HG03460 (cell line): ENCODE measurements around the gene TRIP12.
"Not testable (repeated sequence)": the region's sequence is repeated elsewhere in the genome, so short reads cannot be mapped to it uniquely, and the experiment has no call there.

Source experiments
- ATAC-seq: cut with Tn5 transposase; IDR thresholded peaks from one replicate; pipeline ENCODE4 v1.9.1; 2021; ENCODE audit not compliant: unreplicated experiment

Gene TRIP12

DNA sequence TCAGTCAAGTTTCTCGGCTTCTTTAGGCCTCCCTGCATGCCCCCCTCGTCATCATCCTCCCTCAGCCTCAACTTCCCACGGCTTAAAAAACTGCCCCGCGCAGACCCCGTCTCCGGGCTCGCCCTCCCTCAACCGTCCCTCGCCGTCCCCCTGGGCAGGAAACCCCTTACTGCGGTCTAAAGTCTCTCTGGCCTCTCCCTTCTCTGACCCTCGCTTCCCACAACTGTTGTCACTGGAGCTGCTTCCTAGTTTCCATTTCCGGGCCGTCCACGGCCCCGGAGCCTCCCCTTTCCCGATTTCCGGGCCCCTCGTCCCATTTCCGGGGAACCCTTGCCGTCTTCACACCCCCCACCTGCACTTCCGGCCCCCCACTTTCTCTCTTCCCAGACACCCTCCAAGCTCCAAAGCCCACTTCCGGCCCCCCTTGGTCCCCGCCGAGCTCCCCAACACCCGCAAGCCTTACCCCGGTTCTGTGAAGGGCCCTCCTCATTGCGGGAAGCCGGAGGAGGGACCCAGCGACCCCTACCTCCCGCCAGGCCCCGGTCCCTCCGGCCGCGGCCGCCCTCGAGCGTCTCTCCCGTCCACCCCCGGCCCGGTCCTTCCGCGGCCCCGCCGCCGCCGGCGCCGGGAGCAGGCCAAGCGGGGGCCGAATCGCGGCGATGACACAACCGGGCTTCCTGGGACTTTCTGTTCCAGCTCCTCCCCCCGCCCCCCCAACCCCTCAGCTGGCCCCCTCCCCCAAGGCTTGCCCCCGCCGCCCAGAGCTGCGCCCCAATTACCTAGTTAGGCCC, 513 bp downstream of the TRIP12 start:
- peak; percentile 22 for ATAC-seq

DNA sequence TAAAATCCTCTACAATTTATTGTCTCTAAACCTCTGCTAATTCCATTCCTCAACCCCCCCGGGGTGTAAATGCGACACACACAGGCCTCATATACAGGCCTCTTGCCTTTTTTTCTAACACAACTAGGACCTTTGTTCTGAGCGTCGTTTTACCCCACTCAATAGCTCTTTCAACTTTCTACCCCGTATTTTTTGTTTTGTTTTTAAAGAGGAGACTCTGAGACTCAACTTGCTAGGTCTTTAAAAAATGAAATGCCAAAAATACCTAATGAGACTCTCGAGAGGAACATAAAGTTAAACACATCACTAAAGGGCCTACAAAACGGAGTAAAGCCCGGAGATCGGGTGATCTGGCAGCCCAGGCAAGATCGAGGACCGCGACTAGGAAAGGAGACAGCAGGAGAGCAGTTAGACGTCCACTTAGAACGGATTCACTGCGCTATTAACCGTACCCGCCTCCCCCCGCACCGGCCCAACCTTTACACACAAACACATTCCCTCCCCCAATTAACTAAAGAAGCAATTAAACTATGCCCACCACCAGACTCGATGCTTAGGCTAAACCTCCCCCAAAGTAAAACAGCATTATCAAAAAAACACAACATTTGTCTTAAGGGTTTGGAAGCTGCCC, 1.7 kb downstream of the TRIP12 start:
- ATAC-seq: no peak

- ATAC-seq: no peak
These were observed 4.0 kb downstream of the TRIP12 start for GRCh38 chr2:229917793-229918192.

DNA sequence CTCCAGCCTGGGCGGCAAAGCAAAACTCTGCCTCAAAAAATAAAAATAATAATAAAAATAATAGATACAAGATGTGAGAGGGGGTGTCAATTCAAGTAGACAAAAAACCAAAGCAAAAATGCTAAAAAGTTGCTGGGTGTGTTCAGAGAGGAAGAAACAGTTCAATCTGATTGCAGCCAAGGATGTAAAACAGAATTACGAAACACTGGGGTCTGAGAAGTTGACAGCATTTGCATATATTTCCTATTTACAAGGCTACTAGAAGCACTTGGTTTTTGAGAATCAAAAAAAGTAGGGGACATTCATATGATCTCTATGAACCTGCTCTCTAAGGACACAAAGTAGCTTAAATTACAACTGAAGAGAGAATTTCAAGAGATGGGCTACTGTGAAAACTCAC, 7.6 kb downstream of the TRIP12 start:
- ATAC-seq: no peak

- peak; percentile 77 for ATAC-seq
These were observed 10.9 kb downstream of the TRIP12 start for GRCh38 chr2:229910832-229911412.

GRCh38 chr2:229910147-229910831, 11.5 kb downstream of the TRIP12 start:
- peak; percentile 7 for ATAC-seq

DNA sequence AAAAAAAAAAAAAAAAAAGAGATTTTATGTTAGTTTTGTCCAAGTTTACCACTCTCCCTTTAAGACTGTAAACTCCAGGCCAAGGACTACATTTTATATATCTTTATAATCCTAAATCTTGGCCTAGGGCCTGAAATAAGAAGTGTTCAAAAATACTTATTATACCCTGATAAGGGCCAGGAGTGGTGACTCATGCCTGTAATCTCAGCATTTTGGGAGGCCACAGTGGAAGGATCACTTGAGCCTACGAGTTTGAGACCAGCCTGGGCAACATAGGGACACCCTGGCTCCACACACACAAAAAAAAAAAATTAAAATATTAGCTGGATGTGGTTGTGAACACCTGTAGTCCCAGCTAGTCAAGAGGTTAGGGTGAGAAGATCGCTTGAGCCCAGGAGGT, 12.7 kb downstream of the TRIP12 start:
- no peak for ATAC-seq

DNA sequence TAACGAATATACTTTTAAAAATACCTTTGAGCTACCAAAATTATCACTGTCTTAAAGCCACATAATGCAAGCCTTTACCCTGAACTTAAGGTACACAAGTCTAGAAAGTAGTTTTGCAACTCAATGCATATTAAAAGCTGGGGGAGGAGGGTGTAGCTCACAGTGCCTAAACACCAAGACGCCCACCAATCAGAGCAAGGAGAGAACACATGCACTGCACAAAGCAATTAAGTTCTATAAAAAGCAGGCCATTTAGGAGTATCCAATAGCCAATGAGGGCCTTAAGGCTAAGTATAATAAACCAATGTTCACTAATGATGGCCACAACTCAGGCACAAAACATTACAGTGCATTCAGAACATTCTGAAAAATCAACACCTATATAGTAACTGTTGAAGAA, 16.2 kb downstream of the TRIP12 start:
- ATAC-seq: no peak

DNA sequence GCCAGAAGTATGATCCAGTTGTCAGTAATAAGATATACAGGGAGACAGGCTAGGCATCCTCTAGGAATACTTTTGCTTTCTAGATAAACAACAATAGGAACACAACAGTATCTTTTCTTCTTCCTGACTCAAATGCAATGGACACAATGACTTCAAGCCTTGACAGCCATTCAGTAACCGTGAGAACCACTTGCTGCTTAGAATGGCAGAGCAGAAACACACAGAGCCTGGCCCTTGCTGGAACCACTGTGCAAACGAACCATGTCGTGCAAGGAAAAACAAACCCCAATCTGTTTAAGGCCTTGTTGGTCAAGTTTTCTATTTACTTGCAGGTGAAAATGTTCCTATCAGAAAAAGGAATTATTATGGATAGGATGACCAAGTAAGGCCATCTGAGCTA, 18.8 kb downstream of the TRIP12 start:
- ATAC-seq: no peak

DNA sequence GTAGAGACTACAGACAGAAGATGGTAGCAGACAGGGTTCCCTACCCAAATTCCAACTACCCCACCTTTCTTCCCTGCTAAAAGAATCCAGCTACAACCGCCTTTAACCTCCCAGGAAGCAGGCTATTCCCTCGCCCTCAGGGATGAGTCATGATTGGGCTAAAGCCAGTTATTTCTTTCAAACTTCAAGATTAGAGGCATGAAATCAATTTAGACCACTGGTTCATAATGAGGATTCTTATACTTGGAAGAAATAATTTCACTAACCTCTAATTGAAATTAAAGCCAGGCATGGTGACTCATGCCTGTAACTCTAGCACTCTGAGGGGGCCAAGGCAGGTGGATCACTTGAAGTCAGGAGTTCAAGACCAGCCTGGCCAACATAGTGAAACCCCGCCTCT, 20.0 kb downstream of the TRIP12 start:
- no peak for ATAC-seq

GRCh38 chr2:229900514-229900913, 21.3 kb downstream of the TRIP12 start:
- ATAC-seq: not testable (repeated sequence)

- no peak for ATAC-seq
These were observed 21.8 kb downstream of the TRIP12 start for GRCh38 chr2:229900012-229900411.

- ATAC-seq: no peak
These were observed 22.2 kb downstream of the TRIP12 start for GRCh38 chr2:229899604-229900003.

DNA sequence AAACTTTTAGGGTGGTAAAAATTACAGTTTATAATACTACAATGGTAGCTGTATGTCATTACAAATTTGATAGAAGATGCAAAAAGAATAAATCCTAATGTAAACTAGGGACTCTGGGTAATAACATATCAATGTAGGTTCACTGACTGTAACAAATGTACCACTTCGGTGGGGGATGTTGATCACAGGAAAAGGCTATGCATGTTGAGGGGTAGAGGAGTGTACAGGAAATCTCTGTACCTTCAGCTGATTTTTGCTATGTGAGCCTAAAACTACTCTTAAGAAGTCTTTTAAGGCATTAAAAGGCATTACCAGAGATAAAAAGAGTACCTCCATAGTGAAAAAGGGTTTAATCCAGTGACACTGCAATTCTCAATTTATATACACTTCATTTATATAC, 25.0 kb downstream of the TRIP12 start:
- no peak for ATAC-seq

DNA sequence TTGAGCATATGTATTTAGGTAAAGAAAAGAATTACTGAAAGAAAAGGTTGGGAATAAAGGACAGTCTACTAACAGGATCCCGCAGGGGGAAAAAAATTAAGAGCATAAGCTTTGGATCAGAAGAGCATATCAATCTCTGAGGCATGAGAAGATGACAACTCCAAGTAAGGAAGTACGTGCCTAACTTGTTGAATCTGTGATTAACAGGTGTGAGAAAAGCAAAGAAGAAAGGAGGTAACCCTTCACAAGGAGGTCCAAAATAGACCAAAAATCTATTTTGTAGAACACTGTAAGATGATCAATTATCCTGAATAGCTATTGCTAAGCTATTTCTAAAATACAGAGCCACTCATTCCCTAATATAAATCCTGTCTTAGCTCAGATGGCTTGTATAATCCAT, 32.8 kb downstream of the TRIP12 start:
- ATAC-seq: no peak

- no peak for ATAC-seq
These were observed 33.8 kb downstream of the TRIP12 start for GRCh38 chr2:229888031-229888430.

DNA sequence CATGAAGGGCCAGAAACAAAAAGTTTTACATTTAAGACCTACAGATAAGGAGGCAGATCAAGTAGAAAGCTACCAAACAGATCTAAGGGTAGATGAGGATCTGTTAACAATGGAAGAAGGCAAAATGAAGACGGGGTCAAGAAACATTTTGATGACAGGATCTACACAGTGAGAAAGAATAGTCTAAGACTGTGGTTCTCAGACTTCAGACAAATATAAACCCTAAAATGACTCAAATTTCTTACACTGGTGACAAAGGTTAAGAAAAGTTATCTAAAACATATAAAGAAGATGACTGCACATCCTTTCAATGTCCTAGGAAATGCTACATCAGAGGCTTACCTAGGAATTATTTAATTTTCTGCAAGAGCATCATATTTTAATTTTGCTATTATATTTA, 34.4 kb downstream of the TRIP12 start:
- no peak for ATAC-seq

DNA sequence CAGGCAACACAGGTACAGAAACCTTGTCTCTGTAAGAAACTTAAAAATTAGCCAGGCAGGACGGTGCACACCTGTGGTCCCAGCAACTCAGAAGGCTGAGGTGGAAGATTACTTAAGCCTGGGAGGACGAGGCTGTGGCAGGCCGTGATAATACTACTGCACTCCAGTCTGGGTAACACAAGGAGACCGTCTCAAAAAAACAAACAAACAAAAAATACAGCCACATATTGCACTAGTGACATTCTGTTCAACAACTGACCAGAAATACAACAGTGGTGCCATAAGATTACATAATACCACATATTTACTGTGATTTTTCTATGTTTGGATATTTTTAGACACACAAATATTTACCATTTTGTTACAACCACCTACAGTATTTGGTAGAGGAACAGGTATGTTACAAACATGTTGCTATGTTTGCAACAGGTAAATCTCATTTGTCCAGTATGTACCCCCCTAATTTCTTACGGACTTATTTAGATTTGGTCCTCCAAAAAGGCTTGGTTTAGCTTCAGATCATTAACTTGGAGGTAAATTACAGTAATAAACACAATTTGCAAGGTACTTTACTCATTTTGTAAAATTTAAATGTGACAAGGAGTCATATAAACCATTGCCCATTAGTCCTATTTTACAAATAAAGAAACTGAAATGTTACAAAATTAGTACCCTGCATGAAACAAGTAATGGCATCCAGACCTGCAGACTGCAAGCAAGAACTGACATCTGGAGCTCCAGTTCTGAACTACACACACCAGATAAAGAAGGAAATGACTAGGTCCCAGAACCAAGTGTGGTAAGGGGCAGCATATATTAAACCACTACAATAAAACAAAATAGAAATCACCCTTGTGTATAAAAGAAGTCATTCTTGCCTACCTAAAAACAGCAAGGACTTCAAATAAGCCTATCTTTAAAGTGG, 36.8 kb downstream of the TRIP12 start:
- ATAC-seq: no peak

GRCh38 chr2:229882583-229882982, 39.2 kb downstream of the TRIP12 start:
- ATAC-seq: no peak

DNA sequence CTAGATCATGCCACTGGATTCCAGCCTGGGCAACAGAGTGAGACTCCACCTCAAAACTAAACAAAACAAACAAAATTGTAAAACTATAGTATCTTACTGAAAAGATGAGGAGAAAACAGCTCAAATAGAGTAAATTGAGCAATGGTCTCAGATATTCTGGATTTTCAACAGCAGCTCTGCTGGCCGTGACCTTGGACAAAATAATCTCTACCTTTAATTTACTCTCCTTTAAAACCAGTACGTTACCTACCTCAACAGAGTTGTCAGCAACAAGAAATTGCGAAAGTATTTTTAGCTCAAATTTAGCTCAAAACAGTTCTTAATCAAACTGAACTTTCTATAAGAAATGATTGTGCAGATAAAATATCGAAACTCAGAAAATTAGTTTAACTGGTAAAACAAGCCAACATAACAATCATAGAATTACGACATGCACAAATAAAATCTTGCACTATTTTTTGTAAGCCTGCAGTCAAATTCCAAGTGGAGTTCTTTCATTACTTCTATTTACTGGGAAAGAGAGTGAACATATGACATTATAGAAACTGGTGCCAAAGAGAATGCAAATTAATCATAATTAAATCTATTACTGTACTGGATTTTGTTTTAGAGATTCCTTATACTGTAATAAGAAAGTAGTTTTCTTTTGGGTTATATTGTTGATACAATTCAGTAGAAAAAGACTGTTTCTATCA, 40.8 kb downstream of the TRIP12 start:
- ATAC-seq: no peak
